H1 (cell line): ENCODE data around the gene RASL11B.

ENCODE experiments used
- CTCF ChIP-seq, 3 experiments: IDR thresholded peaks; 1 replicate in 2 of 3; 2 replicates in 1 of 3; pipeline versions ENCODE4 v1.5.1 to v1.6.1; 2011; ENCODE audit warnings: low read length in 3 of 3, mild to moderate bottlenecking in 3 of 3, inconsistent platforms in 2 of 3, low read depth in 1 of 3, moderate library complexity in 1 of 3; ENCODE audit not compliant: insufficient read depth in 1 of 3; ENCODE audit errors: control extremely low read depth in 1 of 3
- EZH2 ChIP-seq: fragments of 200-600 bp; sonication (generic); IDR thresholded peaks from 2 replicates; pipeline ENCODE4 v1.7.1; 2012; ENCODE audit warnings: low read depth, mild to moderate bottlenecking, moderate library complexity, low read length, inconsistent platforms; ENCODE audit not compliant: severe bottlenecking
- HDAC2 ChIP-seq, 2 experiments: fragments of 300-600 bp in 1 of 2; sonication (generic) in 1 of 2; IDR thresholded peaks; 2 replicates each; pipeline ENCODE4 v1.6.1; 2011 to 2012; ENCODE audit warnings: low read depth in 2 of 2, low read length in 2 of 2, mild to moderate bottlenecking in 2 of 2, moderate library complexity in 2 of 2, borderline replicate concordance in 1 of 2, inconsistent platforms in 1 of 2
- KDM1A ChIP-seq: fragments of 200-600, 300-600 bp; sonication (generic); IDR thresholded peaks from 2 replicates; pipeline ENCODE4 v1.7.1; 2016; ENCODE audit warnings: mild to moderate bottlenecking, low read length, borderline replicate concordance
- NRF1 ChIP-seq: IDR thresholded peaks from 2 replicates; pipeline ENCODE4 v1.6.1; 2011; ENCODE audit warnings: mild to moderate bottlenecking, low read depth, low read length, improper control_type of control experiment
- PHF8 ChIP-seq: fragments of 200-600 bp; sonication (generic); conservative IDR thresholded peaks from 2 replicates; pipeline ENCODE4 v1.7.1; 2012; ENCODE audit warnings: low read depth, mild to moderate bottlenecking, inconsistent platforms, low read length, moderate library complexity
- POLR2A ChIP-seq, 2 experiments: IDR thresholded peaks; 1 replicate in 1 of 2; 2 replicates in 1 of 2; pipeline ENCODE4 v1.6.1; 2011; ENCODE audit warnings: low read depth in 2 of 2, low read length in 2 of 2, mild to moderate bottlenecking in 2 of 2; ENCODE audit errors: control extremely low read depth in 1 of 2
- POLR2AphosphoS5 ChIP-seq: IDR thresholded peaks from 2 replicates; pipeline ENCODE4 v1.6.1; 2011; ENCODE audit warnings: low read depth, low read length
- SIRT6 ChIP-seq: IDR thresholded peaks from one replicate; pipeline ENCODE4 v1.7.1; 2012; ENCODE audit warnings: low read length, inconsistent platforms

DNA sequence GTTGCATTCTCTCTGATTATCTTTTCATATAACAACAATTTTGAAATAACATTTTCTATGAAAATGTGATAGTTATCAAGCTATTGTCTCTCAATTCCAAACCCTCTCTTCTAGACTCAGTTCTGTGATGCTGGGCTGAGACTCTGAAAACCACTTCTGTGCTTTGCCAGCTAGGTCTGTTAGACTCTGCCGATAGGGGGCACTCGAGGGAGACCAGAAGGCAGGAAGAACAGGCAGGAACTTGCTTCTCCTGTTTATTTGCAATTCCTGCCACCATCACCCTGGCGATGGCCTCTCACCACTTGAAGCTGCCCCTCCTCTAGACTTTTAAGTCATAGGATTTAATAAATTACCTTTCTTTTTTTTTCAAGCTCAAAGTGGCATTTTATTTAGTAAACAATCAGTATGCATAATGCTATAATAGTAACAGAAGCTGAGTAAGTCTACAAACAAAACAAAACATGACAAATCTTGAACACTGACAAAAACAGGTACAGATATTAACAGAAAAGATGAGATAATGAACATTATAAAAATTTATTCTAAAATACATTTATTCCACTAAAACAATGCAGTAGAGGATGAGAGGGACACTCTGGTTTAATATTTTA lies 49.7 kb downstream of the RASL11B start:
- TF ChIP-seq POLR2A (IDR thresholded peaks at IDR 0.05; ENCODE audit: control extremely low read depth in 1 of 2, low read depth in 2 of 2, low read length in 2 of 2) (no peak), CTCF (IDR thresholded peaks at IDR 0.05; ENCODE audit: control extremely low read depth in 1 of 3, insufficient read depth in 1 of 3, low read depth in 1 of 3, low read length in 3 of 3) (peak; percentile 74 to 93 (median 77)), POLR2AphosphoS5 (no peak), HDAC2 (IDR thresholded peaks at IDR 0.05; ENCODE audit: borderline replicate concordance in 1 of 2, low read depth in 2 of 2, low read length in 2 of 2) (no peak), KDM1A (no peak), PHF8 (no peak), EZH2 (no peak), SIRT6 (no peak), NRF1 (no peak)
